Rectal smooth muscle tissue (tissue), 1 donor: ENCODE results near the gene CROT.

Source experiments
- H3K27ac ChIP-seq: one replicate; pipeline ENCODE4 v1.7.0; 2013; ENCODE audit warnings: low read depth, low read length, inconsistent platforms
- H3K27me3 ChIP-seq: one replicate; pipeline ENCODE4 v1.7.0; 2013; ENCODE audit warnings: low read length; ENCODE audit not compliant: control insufficient read depth, insufficient read depth
- H3K36me3 ChIP-seq: one replicate; pipeline ENCODE4 v1.7.0; 2013; ENCODE audit warnings: low read length; ENCODE audit not compliant: control insufficient read depth, insufficient read depth
- H3K4me1 ChIP-seq: one replicate; pipeline ENCODE4 v1.7.0; 2013; ENCODE audit warnings: low read length; ENCODE audit not compliant: control insufficient read depth, insufficient read depth
- H3K4me3 ChIP-seq: one replicate; pipeline ENCODE4 v1.7.0; 2013; ENCODE audit warnings: low read length
- H3K9ac ChIP-seq: one replicate; pipeline ENCODE4 v1.7.0; 2013; ENCODE audit warnings: low read length

The CROT gene

DNA sequence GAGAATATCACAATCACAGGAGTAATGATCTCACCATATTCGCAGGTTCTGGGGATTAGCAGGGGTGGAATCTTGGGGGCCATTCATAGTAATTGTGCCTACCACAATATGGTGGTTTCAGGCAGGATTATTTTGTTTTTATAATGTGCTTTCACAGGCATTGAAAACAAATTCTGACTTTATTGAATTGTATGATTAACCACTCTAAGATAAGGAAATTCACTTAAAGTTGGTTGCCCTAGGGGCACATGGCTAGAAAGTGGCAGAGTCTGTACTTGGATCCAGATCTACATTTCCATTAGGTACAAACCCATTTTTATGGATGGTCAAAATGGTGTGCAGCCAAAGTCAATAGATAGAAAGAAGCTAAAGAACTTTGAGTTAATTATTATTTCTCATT is 1.7 kb downstream of the CROT start:
- peaks cover 8% of the 10 kb centered on the region for H3K36me3 ChIP-seq
- H3K4me1 ChIP-seq = peaks cover 6% of the 10 kb centered on the region
- no peak overlapping the region for H3K27ac ChIP-seq
- H3K4me3 ChIP-seq = no peak overlapping the region
- no peak overlapping the region for H3K9ac ChIP-seq
- no peaks in the 10 kb centered on the region for H3K27me3 ChIP-seq

DNA sequence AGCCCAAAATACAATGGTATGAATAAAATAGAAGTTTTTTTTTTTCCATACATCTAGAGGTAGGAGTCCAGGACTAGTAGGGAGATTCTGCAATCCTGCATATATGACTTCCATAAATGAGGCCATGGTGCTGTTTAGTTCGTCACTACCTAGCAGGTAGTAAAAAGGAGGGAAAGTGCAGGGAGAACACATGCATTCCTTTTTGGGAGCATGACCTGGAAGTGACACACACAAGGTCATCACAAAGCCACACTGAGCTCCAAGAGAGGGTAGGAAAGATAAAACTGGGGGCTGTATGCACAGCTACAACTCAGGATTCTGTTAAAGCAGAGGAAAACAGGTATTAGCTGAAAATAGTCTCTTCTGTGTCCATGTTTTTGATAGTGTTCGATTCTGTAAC is 2.2 kb downstream of the CROT start:
- Histone ChIP-seq H3K9ac (no peak overlapping the region), H3K36me3 (peaks cover 8% of the 10 kb centered on the region), H3K4me1 (peaks cover 6% of the 10 kb centered on the region), H3K27ac (no peak overlapping the region), H3K27me3 (no peaks in the 10 kb centered on the region), H3K4me3 (no peak overlapping the region)

DNA sequence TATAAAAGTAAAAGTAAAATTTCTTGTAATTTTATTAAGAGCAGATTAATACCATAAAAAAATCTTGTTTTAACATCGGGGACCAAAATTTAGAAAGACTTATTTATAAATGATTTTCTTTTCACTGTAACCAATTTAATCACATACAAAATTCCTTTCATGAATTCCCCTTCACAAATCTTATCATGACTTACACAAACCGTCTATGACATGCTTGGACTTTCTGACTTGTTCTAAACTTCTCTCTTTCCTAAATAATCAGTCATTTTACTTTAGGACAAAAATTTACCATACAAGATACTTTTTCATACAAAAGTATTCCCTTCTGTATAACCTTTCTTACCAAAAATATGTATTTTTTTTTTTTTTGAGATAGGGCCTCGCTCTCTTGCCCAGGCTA is 9.3 kb downstream of the CROT start:
- Histone ChIP-seq H3K4me1 (no peaks in the 10 kb centered on the region), H3K36me3 (peaks cover 17% of the 10 kb centered on the region), H3K9ac (no peak overlapping the region), H3K27ac (no peak overlapping the region), H3K4me3 (no peak overlapping the region), H3K27me3 (no peaks in the 10 kb centered on the region)

DNA sequence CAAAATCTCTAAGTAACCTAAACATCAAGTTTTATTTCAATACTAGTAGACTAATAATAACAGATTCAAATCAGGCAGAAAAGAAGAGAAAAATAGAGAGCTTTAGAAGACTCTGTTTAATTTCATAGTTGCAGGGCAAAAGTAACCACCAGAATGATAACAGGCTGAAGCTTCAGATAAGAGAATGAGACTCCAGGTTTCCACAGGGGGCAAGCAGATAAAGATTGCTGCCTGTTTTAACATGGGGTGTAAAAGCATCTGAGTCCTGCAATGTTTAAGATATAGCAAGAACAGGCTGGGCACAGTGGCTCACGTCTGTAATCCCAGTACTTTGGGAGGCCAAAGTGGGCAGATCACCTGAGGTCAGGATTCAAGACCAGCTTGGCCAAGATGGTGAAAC is 11.0 kb downstream of the CROT start:
- Histone ChIP-seq H3K27me3 (no peaks in the 10 kb centered on the region), H3K9ac (no peak overlapping the region), H3K36me3 (peaks cover 11% of the 10 kb centered on the region)

DNA sequence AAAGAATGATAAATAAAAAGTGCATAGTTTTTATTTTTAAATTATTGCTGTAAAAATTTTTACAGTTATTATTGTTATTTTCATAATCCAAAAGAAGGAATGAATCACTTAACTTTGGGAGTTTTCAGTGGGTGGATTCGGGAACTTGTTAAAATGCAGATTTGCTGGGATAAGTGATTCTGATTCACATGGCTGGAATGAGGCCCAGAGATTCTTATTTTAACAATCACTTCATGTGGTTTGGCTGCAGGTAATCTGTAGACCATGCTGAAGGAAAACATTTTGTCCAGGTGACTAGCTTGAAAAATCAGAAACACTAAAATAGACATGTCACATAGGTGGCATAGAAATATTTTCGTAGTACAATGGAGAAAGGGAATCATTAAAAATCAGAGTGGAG is 13.9 kb downstream of the CROT start:
- Histone ChIP-seq H3K4me1 (no peaks in the 10 kb centered on the region), H3K27ac (no peak overlapping the region), H3K4me3 (no peak overlapping the region), H3K36me3 (peaks cover 3% of the 10 kb centered on the region), H3K27me3 (no peaks in the 10 kb centered on the region), H3K9ac (no peak overlapping the region)

More for the DNA sequence above, 11.0 kb downstream of the CROT start:
- no peak overlapping the region for H3K27ac ChIP-seq
- H3K4me1 ChIP-seq = no peaks in the 10 kb centered on the region
- H3K4me3 ChIP-seq = no peak overlapping the region

DNA sequence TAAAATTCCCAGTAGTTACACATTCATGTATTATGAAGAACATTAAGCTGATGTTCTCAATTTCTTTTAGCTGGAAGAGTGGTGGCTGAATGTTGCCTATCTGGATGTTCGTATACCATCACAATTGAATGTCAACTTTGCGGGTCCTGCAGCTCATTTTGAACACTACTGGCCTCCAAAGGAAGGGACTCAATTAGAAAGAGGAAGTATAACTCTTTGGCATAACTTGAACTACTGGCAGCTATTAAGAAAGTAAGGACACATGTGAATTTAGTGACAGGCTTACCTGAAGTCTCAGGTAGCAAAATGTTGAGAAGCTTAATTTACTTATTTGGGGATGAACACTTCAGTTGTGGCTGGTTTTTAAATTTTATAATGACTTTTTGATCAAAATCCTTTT is 15.9 kb downstream of the CROT start:
- Histone ChIP-seq H3K4me3 (no peak overlapping the region), H3K9ac (no peak overlapping the region), H3K27ac (no peak overlapping the region), H3K4me1 (no peaks in the 10 kb centered on the region), H3K36me3 (peaks cover 3% of the 10 kb centered on the region), H3K27me3 (no peaks in the 10 kb centered on the region)

DNA sequence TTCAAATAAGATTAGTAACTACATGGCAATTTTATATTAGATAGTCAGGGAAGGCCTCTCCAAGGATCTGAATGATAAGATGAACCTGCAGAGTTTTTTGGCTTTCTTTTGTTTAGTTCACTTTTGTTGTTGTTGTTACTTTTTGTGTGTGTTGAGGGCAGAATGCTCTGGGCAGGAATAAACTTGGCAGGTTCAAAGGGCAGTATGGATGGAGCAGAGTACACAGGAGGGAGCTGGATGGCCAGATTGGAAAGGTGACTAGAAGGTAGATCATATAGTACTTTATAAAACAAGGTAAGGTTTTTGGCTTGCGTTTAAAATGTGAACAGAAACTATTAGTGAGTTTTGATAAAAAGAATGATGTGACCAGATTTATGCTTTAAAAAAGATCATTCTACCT is 17.9 kb downstream of the CROT start:
- no peak overlapping the region for H3K27ac ChIP-seq
- no peak overlapping the region for H3K9ac ChIP-seq
- H3K36me3 ChIP-seq = no peaks in the 10 kb centered on the region
- no peak overlapping the region for H3K4me3 ChIP-seq
- no peaks in the 10 kb centered on the region for H3K4me1 ChIP-seq
- H3K27me3 ChIP-seq = no peaks in the 10 kb centered on the region

DNA sequence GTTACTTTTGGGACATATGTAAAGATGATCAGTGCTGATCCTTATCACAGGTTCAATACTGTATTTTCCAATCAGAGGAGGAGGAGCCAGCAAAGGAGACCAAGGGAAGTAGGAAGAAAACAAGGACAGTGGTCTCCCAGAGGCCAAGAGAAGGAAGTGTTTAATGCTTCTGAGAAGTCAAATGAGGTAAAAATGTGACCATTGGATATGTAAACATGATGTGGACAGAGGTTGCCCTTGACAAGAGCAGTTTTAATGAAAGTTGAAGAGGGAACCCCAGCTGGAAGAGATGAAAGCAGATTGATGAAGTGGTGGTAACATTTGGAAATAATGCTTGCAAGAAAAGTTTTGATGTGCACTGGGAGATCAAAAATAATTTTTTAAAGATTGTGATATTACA is 18.8 kb downstream of the CROT start:
- H3K36me3 ChIP-seq = no peaks in the 10 kb centered on the region
- no peaks in the 10 kb centered on the region for H3K4me1 ChIP-seq
- H3K9ac ChIP-seq = no peak overlapping the region
- H3K27me3 ChIP-seq = no peaks in the 10 kb centered on the region
- H3K27ac ChIP-seq = no peak overlapping the region
- H3K4me3 ChIP-seq = no peak overlapping the region

DNA sequence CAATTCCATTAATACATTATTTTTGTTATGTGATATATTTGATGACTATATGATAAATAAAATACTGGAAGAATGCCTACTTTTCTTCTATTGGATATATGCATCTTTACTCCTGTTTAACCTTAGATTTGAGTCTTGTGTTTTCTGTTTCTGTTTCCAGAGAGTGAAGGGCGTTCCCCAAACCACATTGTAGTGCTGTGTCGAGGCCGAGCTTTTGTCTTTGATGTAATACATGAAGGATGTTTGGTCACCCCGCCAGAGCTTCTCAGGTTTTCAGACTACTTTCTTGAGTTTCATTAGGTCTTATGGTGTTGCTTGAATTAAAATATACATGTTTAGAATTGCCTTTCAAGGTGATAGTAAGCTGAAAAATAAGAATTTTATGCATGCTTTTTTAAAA is 23.8 kb downstream of the CROT start:
- H3K27ac ChIP-seq = no peak overlapping the region
- no peak overlapping the region for H3K9ac ChIP-seq
- H3K4me1 ChIP-seq = no peaks in the 10 kb centered on the region
- H3K36me3 ChIP-seq = no peaks in the 10 kb centered on the region
- no peaks in the 10 kb centered on the region for H3K27me3 ChIP-seq
- no peak overlapping the region for H3K4me3 ChIP-seq

DNA sequence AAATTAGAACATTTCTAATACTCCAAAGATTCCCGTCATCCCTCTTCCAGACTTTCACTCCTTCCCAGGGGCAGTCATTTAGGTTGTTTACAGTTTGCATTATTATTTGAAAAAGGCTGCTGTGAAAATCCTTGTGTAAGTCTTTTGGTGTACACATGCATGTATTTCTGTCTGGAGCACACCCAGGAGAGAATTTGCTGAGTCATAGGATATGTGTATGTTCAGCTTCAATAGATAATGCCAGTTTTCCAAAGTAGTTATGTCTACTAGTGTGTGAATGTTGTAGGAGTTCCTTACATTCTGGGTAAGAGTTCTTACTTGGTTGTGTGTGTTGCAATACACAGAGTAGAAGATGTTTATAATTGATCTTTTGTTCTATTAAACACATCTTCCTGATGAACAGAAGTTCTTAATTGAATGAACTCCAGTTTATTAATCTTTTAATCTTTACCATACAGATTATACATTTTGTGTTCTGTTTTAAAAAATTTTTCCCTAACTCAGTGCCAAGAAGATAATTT is 25.3 kb downstream of the CROT start:
- no peaks in the 10 kb centered on the region for H3K36me3 ChIP-seq
- H3K27me3 ChIP-seq = no peaks in the 10 kb centered on the region

DNA sequence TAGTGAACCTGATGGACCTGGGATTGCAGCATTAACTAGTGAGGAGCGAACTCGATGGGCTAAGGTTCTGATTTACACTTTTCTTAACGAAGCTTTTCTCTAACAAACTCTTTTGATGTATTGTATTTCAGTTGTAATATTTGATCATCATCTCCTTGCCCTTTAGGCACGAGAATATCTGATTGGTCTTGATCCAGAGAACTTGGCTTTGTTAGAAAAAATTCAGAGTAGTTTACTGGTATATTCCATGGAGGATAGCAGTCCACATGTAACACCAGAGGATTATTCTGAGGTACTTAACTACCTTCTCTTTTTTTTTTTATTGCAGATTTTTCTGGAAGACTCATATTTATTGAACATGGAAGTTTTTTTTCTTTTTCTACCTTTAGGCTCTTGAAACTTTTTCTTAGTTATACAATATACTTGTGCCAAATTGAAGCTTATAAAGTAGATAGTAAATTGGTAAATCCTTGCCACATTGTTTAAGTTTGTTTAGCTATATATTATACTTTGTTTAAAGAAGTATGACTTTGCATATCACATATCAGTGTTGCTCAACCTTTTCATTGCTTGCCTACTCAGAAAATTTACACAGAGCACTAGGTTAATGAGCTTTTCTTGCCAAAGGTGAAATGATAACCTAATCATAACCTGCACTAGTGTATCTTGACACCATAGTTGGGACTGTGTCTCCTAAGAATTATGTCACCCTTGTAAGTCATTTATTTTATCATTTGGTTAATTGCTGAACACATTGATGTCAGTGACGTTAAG is 30.4 kb downstream of the CROT start:
- Histone ChIP-seq H3K36me3 (no peaks in the 10 kb centered on the region), H3K27me3 (no peaks in the 10 kb centered on the region), H3K9ac (no peak overlapping the region), H3K27ac (no peak overlapping the region), H3K4me1 (no peaks in the 10 kb centered on the region), H3K4me3 (no peak overlapping the region)

More for the DNA sequence above, 25.3 kb downstream of the CROT start:
- Histone ChIP-seq H3K9ac (no peak overlapping the region), H3K4me1 (no peaks in the 10 kb centered on the region), H3K4me3 (no peak overlapping the region), H3K27ac (no peak overlapping the region)

DNA sequence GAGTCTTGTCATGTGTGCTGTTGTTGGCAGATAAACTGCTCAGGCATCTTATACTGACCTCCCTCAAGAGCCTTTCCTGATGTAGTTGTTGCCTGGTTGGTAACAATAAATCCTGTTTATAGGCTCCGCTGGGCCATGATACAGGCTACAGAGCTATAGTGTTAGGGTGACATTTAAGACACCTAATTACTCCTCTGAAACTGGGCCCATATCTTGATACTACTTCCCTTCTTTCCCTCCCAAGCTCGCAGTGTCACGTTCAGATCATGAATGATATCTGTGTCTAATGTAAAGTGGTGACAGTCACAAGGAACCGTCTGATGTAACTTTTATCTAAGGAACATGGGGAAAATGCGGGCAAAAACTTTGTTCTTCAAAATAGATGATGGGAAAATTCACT is 35.4 kb downstream of the CROT start:
- Histone ChIP-seq H3K4me1 (no peaks in the 10 kb centered on the region), H3K36me3 (peaks cover 2% of the 10 kb centered on the region), H3K4me3 (no peak overlapping the region), H3K9ac (no peak overlapping the region), H3K27ac (no peak overlapping the region), H3K27me3 (no peaks in the 10 kb centered on the region)

DNA sequence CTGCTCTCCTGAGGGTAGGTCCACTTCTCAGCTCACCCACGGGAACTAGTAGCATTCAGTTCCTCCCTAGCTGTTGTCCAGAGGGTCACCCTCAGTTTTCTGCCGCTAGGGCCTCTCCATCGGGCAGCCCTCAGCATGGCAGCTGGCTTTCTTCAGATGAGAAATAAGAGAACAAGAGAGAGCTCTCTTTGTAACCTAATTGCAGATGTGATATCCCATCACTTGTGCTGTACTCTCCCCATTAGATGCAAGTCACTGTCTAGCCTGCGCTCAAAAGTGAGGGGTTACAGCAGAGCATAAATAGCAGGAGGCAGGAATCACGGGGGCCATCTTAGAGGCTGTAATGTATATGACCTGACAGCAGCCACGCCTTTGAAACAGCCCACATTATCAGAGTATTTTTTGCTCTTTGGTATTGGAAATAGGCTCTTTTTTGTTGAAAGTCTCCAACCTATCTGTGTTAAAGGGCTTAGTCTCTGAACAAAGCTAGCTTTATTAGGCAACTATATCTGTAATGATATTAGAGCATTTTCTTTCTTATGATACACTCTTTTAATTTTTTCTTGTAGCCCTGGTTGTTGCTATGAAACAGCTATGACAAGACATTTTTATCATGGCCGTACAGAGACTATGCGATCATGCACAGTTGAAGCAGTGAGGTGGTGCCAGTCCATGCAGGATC is 45.7 kb downstream of the CROT start:
- no peak overlapping the region for H3K9ac ChIP-seq
- H3K27ac ChIP-seq = no peak overlapping the region
- no peak overlapping the region for H3K4me3 ChIP-seq
- H3K4me1 ChIP-seq = no peaks in the 10 kb centered on the region
- no peaks in the 10 kb centered on the region for H3K27me3 ChIP-seq
- H3K36me3 ChIP-seq = peaks cover 17% of the 10 kb centered on the region
